ENCODE data around the gene ST8SIA3.

ST8SIA3 gene, protein sequence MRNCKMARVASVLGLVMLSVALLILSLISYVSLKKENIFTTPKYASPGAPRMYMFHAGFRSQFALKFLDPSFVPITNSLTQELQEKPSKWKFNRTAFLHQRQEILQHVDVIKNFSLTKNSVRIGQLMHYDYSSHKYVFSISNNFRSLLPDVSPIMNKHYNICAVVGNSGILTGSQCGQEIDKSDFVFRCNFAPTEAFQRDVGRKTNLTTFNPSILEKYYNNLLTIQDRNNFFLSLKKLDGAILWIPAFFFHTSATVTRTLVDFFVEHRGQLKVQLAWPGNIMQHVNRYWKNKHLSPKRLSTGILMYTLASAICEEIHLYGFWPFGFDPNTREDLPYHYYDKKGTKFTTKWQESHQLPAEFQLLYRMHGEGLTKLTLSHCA
- 0 to 0.11 (median 0) reads per million in 9 experiments for total RNA-seq

DNA sequence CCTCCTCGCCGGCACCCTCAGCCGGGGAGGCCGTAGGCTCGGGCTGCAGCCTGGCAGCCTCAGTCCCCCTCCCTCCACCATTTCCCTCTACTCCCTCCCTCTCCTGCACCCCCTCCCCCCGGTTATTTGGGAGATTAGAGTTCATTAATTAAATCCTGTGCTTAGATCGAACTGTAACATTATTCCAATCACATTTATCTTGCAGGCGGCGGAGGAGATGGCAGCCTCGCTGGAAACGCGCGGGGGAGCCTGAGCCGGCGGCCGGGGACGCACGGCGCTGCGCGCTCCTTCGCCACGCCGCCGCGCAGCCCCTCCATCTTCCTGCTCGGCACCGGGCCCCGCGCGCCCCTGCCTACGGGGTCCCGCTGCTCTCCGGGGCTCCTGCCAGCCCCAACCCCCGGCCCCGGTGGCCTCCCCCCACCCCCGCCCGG lies at the start of gene ST8SIA3:
ST8SIA3 (plus strand) TSS at position 287 of the 431 bp plus-strand sequence. CDS start 290 bp downstream, outside the sequence.
- H3K27me3 Mint-ChIP-seq: peaks cover 57 to 81% of the 10 kb centered on the region in 2 donors
- peaks cover 0 to 2% of the 10 kb centered on the region in 2 donors for H3K9me3 Mint-ChIP-seq
- no peak for DNase-seq
- H3K4me1 Mint-ChIP-seq (ENCODE audit: low read depth in 2 of 2): no peaks in the 10 kb centered on the region
- no peak within 1 kb of the TSS for H3K27ac Mint-ChIP-seq
- no peak within 1 kb of the TSS for H3K4me3 Mint-ChIP-seq
- no peak for ATAC-seq (replicated peaks)
- no peaks in the 10 kb centered on the region for H3K36me3 Mint-ChIP-seq (ENCODE audit: insufficient read depth)

DNA sequence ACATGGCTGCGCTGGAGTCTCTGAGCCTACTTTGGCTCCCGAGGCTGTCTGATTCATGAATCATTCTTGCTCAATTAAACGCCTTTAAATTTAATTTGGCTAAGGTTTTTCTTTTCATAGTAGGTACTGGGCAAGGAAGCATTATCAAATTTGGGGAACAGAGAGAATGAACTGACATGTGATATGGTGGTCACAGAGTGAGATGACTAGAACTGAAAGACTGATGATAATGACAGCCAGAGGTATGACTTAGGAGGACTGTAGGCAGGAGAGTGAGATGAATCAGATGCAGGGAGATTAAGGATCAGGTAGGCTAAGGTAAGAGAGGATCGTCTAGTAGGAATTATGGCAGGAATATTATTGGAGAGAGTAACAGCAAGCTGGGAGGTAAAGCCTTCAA lies 40.9 kb upstream of the ST8SIA3 start:
- Mint-ChIP-seq H3K27ac (no peak overlapping the region), H3K4me3 (no peak overlapping the region), H3K4me1 (ENCODE audit: low read depth in 2 of 2) (no peaks in the 10 kb centered on the region), H3K9me3 (no peaks in the 10 kb centered on the region), H3K36me3 (ENCODE audit: insufficient read depth) (no peaks in the 10 kb centered on the region), H3K27me3 (no peaks in the 10 kb centered on the region)
- ATAC-seq (replicated peaks): no peak
- no peak for DNase-seq

DNA sequence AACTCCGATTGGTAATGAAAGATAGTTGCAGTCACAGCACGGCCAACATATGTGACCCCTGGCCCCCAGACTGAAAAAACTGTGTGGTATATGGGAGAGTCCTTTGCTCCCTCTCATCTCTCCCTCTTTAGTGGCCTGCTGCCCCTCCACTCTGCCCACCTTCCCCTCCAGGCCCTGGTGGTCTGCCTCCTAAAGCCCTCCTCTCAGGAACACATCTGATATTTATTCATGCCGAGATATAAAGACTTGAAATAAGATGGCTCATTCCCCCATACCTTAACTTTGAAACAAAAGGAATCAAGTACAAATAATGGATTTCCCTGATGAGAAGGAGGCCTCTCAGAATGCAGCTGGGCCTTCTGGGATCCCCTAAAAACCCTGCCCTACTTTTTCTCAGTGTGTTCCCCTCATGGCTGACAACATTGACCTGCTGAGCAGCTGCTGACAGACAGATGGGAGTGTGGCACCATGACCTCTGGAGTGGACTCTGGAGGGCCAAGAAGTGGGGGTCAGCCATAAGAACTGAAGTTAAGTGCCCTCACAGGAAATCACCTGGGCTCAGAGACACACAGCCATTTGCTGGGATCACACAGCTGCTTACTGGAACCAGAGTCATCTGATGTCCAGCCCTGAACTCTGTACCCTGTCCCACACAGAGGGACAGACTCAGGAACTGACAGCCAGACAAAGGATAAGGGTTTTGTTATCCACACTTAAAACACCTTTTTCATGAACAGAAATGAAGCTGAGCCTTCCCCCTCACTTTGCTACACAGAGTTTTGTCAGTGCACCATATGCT lies 39.8 kb upstream of the ST8SIA3 start:
- H3K27ac Mint-ChIP-seq: no peak overlapping the region
- no peaks in the 10 kb centered on the region for H3K36me3 Mint-ChIP-seq (ENCODE audit: insufficient read depth)
- DNase-seq (no peak), ATAC-seq (replicated peaks) (no peak)
- H3K27me3 Mint-ChIP-seq: no peaks in the 10 kb centered on the region
- no peaks in the 10 kb centered on the region for H3K4me1 Mint-ChIP-seq (ENCODE audit: low read depth in 2 of 2)
- no peaks in the 10 kb centered on the region for H3K9me3 Mint-ChIP-seq
- H3K4me3 Mint-ChIP-seq: no peak overlapping the region

DNA sequence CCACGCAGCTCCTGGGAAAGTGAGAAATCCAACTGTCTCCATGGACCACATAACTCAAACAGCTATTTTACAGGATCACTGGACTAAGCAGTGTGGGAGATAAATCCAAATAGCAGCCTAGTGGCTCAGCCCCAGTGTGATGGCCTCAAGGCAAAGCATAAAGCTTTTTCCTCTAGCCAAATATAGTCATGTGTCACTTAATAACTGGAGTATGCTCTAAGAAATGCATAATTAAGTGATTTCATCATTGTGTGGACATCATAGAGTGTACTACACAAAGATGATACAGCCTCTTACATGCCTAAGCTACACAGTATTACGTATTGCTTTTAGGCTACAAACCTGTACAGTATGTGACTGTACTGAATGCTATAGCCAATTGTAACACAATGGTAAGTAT lies 31.8 kb upstream of the ST8SIA3 start:
- peaks cover 4 to 8% of the 10 kb centered on the region in 2 donors for H3K9me3 Mint-ChIP-seq
- H3K36me3 Mint-ChIP-seq (ENCODE audit: insufficient read depth): no peaks in the 10 kb centered on the region
- H3K27me3 Mint-ChIP-seq: no peaks in the 10 kb centered on the region
- no peak overlapping the region for H3K27ac Mint-ChIP-seq
- no peak overlapping the region for H3K4me3 Mint-ChIP-seq
- DNase-seq: no peak
- no peak for ATAC-seq (replicated peaks)
- H3K4me1 Mint-ChIP-seq (ENCODE audit: low read depth in 2 of 2): no peaks in the 10 kb centered on the region

DNA sequence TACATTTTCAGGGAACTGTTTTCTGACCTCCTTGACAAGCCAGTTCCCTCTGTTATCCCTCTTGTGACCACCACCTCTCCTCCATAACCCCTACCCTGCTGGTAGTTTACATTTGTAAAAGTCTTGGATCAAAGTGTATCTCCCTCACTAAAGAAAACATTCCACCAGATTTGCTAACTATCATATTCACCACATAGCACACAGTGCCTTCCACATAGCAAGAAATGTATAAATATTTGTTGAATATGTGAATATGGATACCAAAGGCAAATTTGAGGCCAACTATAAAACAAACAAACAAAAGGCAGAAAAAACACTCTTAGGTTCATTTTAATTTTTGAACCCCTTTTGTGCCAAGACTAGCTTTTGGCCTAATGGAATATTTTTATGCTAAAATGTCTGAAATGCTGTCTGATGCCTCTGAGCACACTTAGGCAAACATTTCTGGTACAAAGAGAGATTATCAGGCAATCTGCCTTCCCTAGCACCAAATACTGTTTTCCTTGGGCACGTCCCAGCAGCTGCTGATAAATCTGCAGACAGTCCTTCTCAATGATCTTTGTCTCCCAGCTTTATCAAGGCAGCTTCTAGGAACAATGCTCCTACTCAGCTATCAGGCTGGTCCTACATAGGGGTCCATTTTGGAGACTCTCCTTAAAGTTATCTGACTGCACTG lies 26.7 kb upstream of the ST8SIA3 start:
- Mint-ChIP-seq H3K9me3 (peaks cover 8% of the 10 kb centered on the region in 2 donors), H3K27me3 (no peaks in the 10 kb centered on the region), H3K4me3 (no peak overlapping the region), H3K36me3 (ENCODE audit: insufficient read depth) (no peaks in the 10 kb centered on the region), H3K27ac (no peak overlapping the region), H3K4me1 (ENCODE audit: low read depth in 2 of 2) (no peaks in the 10 kb centered on the region)
- no peak for ATAC-seq (replicated peaks)
- no peak for DNase-seq

DNA sequence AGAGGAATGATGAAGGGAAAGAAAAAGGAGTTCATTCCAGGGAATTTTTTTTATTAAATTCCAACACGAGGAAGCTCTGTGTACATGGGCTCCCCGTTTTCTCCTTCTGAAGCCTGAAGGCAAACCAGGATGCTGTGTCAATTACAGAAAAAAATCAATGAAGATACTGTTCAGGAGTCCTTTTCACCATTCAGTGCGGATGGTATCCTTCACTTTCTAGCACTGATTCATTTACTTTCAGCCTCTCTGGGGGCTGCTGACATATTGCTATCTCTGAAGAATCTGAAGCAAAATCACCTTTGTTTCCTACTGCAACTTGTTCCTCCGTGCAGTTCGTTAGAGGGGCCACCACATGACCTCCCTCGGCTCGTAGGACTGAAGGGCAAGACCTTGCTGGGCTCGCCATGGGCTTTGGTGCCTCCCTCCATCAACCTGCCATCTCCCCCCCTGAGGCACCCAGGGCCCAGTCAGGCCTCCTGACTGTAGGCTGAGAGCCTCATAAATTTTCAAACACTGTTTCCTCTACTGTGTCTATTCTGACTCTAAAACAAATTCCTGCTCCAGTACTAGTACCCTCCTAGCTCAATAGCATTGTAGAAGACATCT lies 25.5 kb upstream of the ST8SIA3 start:
- Mint-ChIP-seq H3K4me1 (ENCODE audit: low read depth in 2 of 2) (no peaks in the 10 kb centered on the region), H3K4me3 (no peak overlapping the region), H3K36me3 (ENCODE audit: insufficient read depth) (peaks cover 2% of the 10 kb centered on the region), H3K9me3 (peaks cover 8% of the 10 kb centered on the region in 2 donors), H3K27ac (no peak overlapping the region), H3K27me3 (no peaks in the 10 kb centered on the region)
- DNase-seq (no peak), ATAC-seq (replicated peaks) (no peak)

DNA sequence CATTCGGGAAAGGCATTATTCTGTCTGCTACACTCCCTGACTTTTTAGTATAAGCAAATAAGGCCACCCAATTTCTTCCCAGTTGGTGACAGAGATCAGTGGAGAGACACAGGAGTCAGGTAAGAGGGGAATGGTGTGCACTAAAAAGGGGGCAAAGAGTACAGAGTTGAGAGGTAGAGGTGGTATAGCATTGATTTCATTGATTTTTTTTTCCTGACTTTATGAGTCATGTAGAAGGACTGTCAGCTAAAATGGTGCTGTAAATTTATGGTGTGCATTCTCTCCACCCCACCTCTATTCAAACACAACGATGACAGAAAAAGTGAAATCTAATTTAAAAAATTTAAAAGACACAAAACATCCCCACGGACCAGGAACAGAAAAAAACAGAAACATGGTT lies 23.7 kb upstream of the ST8SIA3 start:
- no peak overlapping the region for H3K4me3 Mint-ChIP-seq
- H3K36me3 Mint-ChIP-seq (ENCODE audit: insufficient read depth): peaks cover 4% of the 10 kb centered on the region
- H3K27me3 Mint-ChIP-seq: no peaks in the 10 kb centered on the region
- H3K9me3 Mint-ChIP-seq: peaks cover 8% of the 10 kb centered on the region in 2 donors
- ATAC-seq (replicated peaks): no peak
- DNase-seq: no peak
- no peak overlapping the region for H3K27ac Mint-ChIP-seq
- H3K4me1 Mint-ChIP-seq (ENCODE audit: low read depth in 2 of 2): no peaks in the 10 kb centered on the region

DNA sequence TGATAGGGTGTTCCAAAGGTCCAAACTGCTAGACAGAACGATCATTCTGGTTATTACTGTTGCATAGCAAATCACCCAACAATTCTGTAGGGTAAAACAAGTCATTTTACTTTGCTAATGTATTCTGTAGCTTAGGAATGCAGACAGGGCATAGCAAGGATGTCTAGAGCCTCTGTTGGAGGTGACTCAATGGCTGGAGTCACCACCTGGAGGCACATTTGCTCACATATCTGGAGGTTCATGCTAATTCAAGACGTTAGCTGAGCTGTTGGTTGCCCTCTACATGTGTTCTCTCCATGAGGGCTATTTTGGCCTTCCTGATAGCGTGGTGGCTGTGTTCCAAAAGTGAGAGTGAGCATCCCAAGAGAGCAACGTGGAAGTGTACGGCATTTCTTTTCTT lies 22.5 kb upstream of the ST8SIA3 start:
- Mint-ChIP-seq H3K9me3 (peaks cover 8% of the 10 kb centered on the region in 2 donors), H3K27me3 (peaks cover 0 to 9% of the 10 kb centered on the region in 2 donors), H3K4me1 (ENCODE audit: low read depth in 2 of 2) (no peaks in the 10 kb centered on the region), H3K4me3 (no peak overlapping the region), H3K36me3 (ENCODE audit: insufficient read depth) (peaks cover 4% of the 10 kb centered on the region), H3K27ac (no peak overlapping the region)
- ATAC-seq (replicated peaks): no peak
- DNase-seq: no peak

DNA sequence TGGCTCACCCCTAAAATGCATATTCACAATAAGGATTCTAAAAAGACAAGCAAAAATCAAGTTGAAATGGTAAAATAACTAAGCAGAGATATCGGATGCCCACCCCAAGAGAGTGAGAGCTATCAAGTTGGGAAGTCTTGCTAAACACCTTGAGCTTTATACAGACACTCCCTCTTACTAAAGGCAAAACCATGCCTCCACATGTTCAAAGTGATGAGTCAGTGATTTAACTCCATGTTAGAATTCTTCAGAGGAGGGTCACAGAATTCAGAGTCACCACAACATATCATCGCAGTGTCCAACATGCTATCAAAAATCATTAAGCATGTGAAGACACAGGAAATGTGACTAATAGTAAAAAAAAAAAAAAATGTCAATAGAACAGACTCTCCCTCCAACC lies 20.6 kb upstream of the ST8SIA3 start:
- H3K27ac Mint-ChIP-seq: no peak overlapping the region
- DNase-seq: no peak
- no peaks in the 10 kb centered on the region for H3K4me1 Mint-ChIP-seq (ENCODE audit: low read depth in 2 of 2)
- no peak overlapping the region for H3K4me3 Mint-ChIP-seq
- H3K9me3 Mint-ChIP-seq: peaks cover 0 to 4% of the 10 kb centered on the region in 2 donors
- peaks cover 0 to 12% of the 10 kb centered on the region in 2 donors for H3K27me3 Mint-ChIP-seq
- no peak for ATAC-seq (replicated peaks)
- H3K36me3 Mint-ChIP-seq (ENCODE audit: insufficient read depth): peaks cover 4% of the 10 kb centered on the region

DNA sequence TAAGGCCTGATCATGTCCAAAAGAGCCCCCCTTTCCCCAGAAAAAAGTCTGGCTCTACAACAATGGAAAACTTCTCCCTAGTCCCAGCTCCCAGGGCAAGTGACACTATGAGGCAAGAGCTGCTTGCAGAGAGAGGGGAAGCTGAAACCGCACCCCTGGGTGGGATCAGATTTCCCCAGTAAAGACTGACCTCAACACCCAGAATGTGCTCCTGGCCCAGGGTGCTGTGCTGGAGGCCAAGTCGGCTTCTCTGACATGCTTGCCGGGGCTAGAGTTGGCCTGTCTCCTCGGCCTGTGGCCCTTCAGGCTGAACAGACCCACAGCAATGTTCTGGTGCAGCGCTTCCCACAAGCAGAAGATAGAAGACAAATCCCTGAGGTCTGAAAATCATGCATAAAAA lies 18.4 kb upstream of the ST8SIA3 start:
- Mint-ChIP-seq H3K4me3 (no peak overlapping the region), H3K9me3 (no peaks in the 10 kb centered on the region), H3K4me1 (ENCODE audit: low read depth in 2 of 2) (no peaks in the 10 kb centered on the region), H3K27ac (no peak overlapping the region), H3K27me3 (peaks cover 0 to 25% of the 10 kb centered on the region in 2 donors), H3K36me3 (ENCODE audit: insufficient read depth) (peaks cover 4% of the 10 kb centered on the region)
- DNase-seq (no peak), ATAC-seq (replicated peaks) (no peak)

DNA sequence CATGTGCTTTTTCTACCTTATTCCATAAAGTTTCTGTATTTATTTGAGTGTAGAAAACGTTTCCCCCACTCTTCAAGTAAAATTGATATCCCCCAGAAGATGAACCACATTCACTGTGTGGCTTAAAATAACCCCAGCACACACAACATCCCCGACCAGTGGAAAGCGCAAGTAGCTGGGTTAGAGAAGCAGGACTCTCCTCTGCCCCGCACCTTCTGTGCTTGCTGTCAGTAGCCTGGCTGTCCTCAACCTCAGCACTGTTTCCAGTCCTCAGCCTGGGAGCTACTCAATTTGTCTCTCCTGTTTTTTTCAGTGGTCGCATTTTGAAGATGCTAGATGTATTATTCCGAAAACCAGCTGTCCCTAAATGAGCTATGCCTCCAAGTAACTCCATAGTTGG lies 18.0 kb upstream of the ST8SIA3 start:
- Mint-ChIP-seq H3K27ac (no peak overlapping the region), H3K9me3 (no peaks in the 10 kb centered on the region), H3K36me3 (ENCODE audit: insufficient read depth) (peaks cover 4% of the 10 kb centered on the region), H3K27me3 (peaks cover 0 to 30% of the 10 kb centered on the region in 2 donors), H3K4me3 (no peak overlapping the region), H3K4me1 (ENCODE audit: low read depth in 2 of 2) (no peaks in the 10 kb centered on the region)
- ATAC-seq (replicated peaks): no peak
- DNase-seq: no peak

DNA sequence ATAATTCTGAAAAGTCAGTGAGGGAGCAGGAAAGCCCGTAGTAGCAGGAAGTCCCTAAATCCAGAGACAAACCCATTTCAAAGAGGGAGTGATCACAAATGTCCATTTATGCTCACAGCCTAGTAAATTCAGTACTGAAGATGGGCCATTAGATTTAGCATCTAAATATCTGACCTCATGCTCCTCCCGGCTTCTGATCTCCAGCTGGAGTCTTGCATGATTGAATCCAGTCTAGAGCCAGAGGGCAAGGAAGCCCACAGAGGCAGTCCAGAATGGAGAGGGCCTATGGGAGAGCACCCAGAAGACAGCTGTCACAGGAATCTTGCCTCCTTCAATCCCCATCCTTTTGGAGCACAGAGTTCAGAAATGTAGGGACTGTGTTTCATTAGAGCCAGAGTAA lies 16.0 kb upstream of the ST8SIA3 start:
- peaks cover 4% of the 10 kb centered on the region for H3K36me3 Mint-ChIP-seq (ENCODE audit: insufficient read depth)
- H3K27ac Mint-ChIP-seq: no peak overlapping the region
- no peak for DNase-seq
- peaks cover 0 to 47% of the 10 kb centered on the region in 2 donors for H3K27me3 Mint-ChIP-seq
- no peaks in the 10 kb centered on the region for H3K4me1 Mint-ChIP-seq (ENCODE audit: low read depth in 2 of 2)
- no peak for ATAC-seq (replicated peaks)
- H3K4me3 Mint-ChIP-seq: no peak overlapping the region
- H3K9me3 Mint-ChIP-seq: peaks cover 0 to 2% of the 10 kb centered on the region in 2 donors

DNA sequence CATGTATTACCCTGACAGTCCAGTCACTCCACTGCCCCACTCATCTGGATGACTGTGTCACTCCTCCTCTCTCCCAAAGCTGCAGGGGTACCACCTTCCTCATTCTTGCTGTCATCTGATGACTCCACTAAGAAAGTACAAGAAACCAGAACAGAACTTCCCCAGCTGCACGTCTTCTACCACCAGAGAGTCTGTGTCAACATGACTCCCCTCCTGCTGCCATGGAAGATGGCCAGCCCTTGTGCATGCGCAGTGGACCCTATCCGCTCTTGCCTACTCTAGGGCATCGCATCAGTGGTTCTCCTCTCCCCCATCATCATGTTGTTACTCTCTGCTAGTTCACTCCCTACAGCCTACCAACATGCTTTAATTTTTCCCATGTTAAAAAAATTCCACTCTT lies 14.5 kb upstream of the ST8SIA3 start:
- no peak overlapping the region for H3K27ac Mint-ChIP-seq
- H3K27me3 Mint-ChIP-seq: peaks cover 0 to 47% of the 10 kb centered on the region in 2 donors
- ATAC-seq (replicated peaks) (no peak), DNase-seq (no peak)
- H3K36me3 Mint-ChIP-seq (ENCODE audit: insufficient read depth): no peaks in the 10 kb centered on the region
- H3K9me3 Mint-ChIP-seq: peaks cover 0 to 2% of the 10 kb centered on the region in 2 donors
- no peak overlapping the region for H3K4me3 Mint-ChIP-seq
- H3K4me1 Mint-ChIP-seq (ENCODE audit: low read depth in 2 of 2): no peaks in the 10 kb centered on the region

Data from effector memory CD8-positive, alpha-beta T cell (primary cell).